Right renal cortex interstitium (tissue), 3 donors: ENCODE data around the gene DVL1. TPM values are rescaled to one million over a fixed set of nuclear protein-coding genes. Genes with fewer than 3 reads are reported as not detected.
"Not testable (repeated sequence)": the region's sequence is repeated elsewhere in the genome, so short reads cannot be mapped to it uniquely, and the experiment has no call there.

Experiments used
- DNase-seq, 3 donors: peaks; one replicate each; pipeline ENCODE4 v3.0.0-alpha.2; 2013; ENCODE audit warnings: low read depth in 3 of 3, low spot score in 2 of 3
- polyA plus RNA-seq, 3 donors: library from polyadenylated mRNA; unstranded; fragments of 120-200 nt; gene quantifications; one replicate each; pipeline ENCODE4 v1.2.1, GENCODE V29; 2013; ENCODE audit not compliant: insufficient read length in 3 of 3

Gene DVL1
- polyA plus RNA-seq = 10 to 100 TPM; 21.5 to 27.5 (median 24.5) TPM

- no peak for DNase-seq
Measured at GRCh38 chr1:1349256-1350012, at the start of gene DVL1. Gene DVL1, minus strand, starts transcription at chr1:1349418. Its CDS starts 353 bp downstream, at chr1:1349065.

DNA sequence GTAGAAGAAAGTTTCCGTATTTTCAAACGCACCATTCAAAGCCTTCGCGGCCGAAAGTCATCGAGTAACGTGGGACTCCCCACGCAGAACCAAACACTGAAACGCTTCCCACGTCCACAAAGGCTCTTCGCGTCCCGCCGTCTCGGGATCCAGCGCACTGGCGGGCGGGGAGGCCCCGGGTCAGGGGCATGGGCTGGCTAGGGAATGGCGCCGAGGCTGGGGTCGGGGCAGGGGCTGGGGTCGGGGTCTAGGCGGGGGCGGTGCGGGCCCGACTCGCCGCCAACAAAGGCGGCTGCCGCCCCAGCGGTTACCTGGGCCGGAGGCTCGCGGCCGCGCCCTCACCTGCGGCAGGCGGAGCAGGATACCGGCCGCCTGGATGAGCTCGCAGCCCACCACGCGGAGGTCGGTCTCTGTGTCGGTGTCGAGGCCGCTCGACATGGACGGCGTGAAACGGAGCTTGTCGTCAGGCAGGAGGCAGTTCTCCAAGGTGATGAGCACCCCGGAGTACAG is 49.5 kb upstream of the DVL1 start:
- no peak for DNase-seq

DNA sequence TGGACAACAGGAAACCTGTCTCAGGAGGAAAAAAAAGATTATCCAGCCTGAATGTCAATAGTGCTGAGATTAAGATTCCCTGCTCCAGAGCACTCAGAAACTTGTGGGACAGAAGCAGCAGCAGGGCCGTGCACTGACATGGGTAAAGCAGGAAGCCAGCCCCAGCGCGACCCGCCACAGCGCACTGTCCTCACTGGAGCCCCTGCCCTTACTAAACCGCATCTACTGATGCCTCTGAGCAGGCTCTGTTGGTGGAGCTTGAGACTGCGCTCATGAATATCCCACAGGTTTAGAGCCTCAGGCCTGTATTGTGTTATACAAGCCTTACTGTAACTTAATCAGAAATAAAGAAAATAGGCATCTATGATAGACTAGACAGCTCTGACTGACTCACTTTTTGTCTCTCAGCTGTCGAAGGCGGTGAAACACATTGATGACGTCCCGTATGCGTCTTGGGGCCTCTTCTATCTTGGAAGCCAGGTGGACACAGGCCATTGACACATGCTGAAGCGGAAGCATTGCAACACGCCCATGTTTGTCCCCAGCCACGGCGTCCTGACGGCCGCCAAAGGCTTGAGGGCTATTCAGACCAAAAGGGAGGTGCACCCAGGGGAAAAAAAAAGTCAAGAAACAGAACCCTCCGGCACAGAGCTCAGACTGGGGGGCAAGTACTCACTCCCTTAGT is 48.8 kb upstream of the DVL1 start:
- DNase-seq = no peak

DNA sequence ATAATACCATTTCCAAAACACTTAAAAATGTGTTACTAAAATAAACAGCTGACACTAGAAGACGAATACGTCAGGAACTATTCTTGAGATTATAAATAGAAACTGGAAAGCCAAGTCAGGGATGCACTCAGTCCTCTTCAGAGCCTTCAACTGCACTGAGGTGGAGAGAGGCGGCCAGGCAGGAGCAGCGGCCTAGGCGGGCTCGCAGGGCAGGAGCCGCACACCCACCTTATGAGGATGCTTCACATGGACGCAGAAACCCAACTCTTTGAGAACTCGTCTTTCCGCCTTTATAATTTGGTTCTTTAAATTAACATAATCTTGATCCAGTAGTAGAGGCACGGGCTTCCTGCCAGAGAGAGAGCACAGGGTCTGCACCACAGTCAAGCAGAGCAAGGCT is 45.9 kb upstream of the DVL1 start:
- DNase-seq = no peak

GRCh38 chr1:1394116-1394515 is 44.9 kb upstream of the DVL1 start:
- DNase-seq = no peak

DNA sequence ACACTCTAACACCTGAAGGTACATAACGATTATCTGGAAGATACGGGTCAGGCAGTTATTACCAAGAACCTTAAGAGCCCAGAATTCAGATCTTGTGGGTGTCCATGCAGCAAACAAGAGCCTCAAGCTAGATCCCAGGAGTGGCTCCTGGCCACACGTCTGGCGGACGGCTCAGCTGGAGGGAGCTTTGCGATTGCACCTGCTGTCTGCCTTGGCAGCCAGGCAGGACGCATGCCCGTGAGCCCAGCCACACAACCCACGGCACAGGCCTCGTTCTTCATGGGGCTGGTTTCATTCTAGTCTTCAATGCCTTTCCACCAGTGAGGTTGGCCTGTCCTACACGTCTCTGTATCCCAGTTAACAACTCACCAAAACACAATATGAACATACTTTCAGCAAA is 44.2 kb upstream of the DVL1 start:
- no peak for DNase-seq

DNA sequence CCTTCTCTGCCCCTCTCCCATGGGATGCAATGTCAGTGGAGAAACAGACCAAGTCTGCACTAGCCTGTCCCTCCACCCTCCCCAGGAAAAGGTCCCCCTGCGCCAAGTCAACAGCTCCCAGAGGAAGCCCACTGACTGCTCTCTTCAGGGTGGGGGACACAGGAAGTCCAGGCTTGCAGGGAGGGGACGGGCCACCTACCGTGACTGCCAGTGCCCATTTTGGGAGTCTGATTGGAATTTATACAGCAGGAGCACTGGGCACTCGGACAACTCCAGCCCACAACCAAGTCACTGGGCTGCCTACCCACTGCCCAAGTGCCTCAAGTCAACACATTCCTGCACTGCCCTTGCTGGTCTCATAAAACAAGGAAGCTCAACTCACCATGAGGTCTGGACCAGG is 43.8 kb upstream of the DVL1 start:
- DNase-seq = no peak

DNA sequence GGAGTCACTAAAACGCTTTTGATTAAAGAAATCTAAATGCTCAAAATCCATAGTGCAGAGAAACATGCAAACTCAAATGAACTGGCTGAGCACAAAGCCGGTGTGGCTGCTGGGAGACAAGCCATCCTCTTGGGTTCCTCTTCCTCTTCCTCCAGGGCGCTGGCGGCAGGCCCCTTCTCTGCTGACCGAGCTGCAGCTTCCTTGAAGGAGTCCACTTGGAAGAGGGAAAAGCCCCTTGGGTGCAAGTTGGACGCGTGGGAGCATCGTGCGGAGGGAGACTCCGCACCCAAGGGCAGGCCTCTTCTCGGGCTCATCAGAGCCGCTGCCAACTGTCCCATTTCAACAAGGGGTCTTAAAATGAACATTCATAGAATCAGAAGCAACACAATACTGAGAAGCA is 42.0 kb upstream of the DVL1 start:
- no peak for DNase-seq

- DNase-seq = no peak
Measured at GRCh38 chr1:1390675-1391074, 41.5 kb upstream of the DVL1 start.

DNA sequence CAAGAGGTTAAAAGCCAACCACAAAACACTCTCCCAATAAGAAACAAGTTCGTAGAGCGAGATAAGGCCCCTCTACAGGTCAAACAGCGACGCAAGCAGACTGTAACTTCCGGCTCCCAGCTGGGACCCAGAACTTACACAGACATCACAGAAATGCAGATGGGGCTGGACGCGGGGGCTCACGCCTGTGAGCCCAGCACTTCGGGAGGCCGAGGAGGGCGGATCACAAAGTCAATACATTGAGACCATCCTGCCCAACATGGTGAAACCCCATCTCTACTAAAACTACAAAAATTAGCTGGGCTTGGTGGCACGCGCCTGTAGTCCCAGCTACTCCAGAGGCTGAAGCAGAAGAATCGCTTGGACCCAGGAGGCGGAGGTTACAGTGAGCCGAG is 38.9 kb upstream of the DVL1 start:
- DNase-seq = no peak

DNA sequence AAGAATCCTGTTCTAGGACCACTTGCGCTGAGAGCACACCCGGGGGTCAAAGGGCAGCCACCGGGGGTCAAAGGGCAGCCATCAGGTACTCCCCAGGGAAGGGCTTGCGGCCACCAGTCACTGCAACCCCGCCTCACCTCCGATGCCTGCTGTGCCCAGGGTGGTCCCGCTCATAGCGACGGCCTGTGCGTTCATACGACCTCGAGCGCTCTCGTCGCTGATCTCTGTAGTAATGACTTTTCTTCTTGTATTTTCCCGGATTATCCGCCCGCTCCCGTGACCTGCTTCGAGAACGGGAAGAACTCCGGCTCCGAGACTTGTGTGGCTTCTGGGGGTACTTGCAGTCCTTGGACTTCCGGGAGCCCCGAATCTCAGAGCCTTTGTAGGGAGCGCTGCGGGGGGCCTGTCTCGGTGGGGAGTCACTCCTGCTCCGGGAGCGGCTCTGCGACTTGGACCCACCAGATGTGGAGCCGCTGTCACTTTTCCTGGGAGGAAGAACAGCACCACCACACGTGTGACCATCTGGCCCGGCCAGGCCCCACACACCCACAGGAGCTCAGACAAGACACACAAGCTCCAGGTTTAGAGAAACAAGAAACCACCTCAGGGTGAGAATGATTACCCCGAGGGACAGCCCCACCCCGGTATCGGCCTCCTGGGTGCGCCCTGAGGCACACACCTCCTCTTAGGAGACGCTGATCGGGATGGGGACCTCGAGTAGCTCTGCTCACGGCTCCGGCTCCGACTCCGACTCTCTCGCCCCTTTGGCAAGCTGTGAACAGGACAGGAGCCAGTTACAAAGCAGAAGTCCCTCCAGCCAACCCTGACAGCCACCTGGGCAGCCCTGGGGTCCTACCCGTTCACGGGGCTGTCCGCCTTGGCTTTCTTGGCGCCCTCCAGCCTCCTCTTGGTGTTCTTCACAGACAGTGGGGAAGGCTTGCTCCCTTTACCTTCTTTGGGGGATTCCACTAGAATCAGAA is 38.2 kb upstream of the DVL1 start:
- no peak for DNase-seq

DNA sequence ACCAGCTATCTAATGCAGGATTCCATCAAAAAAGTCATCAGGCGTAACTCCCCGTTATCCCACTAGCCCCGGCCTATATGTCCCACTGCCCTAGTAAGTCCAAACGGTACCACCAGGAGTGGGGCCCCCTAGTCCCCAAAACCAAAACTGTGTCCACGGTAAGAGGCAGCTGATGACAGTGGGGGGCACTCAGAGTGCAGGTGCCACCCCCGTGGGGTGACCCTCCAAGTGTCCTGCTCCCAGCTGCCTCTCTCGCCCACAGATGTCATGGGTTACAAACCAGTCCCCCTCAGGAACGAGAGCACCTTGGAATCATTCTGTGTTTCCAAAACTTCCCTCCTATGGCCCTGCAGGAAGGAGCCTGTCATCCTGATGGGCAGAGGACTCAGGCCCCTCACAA is 36.7 kb upstream of the DVL1 start:
- DNase-seq = no peak

DNA sequence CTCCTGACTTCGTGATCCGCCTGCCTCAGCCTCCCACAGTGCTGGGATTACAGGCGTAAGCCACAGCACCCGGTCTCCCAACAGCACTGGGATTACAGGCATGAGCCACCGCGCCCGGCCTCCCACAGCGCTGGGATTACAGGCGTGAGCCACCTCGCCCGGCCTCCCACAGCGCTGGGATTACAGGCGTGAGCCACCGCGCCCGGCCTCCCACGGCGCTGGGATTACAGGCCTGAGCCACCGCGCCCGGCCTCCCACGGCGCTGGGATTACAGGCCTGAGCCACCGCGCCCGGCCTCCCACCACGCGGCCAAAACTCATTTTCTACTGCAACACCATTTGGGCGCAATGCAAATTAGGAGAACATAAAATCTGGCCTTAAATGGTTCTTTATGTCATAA is 36.1 kb upstream of the DVL1 start:
- not testable (repeated sequence) for DNase-seq

- DNase-seq = no peak
Measured at GRCh38 chr1:1381294-1381693, 32.1 kb upstream of the DVL1 start.

DNA sequence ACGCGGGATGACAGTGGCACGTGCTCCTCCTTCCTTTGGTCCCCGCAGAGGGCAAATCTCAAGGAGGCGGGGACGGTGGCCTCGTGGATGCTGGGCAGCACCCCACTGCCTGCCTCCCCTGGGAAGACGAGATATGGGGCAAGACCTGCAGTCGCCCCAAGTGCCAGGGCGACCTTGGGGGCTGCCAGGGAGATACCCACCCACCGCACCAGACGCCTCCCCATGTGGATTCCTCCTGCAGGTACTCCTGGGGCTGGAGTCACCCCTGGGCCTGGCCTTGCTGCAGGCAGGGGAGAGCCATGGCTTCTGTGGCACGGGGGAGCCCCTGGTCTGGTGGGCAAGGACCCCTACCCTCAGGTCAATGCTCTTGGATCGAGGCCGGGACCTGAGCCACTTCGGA is 31.6 kb upstream of the DVL1 start:
- DNase-seq = no peak

DNA sequence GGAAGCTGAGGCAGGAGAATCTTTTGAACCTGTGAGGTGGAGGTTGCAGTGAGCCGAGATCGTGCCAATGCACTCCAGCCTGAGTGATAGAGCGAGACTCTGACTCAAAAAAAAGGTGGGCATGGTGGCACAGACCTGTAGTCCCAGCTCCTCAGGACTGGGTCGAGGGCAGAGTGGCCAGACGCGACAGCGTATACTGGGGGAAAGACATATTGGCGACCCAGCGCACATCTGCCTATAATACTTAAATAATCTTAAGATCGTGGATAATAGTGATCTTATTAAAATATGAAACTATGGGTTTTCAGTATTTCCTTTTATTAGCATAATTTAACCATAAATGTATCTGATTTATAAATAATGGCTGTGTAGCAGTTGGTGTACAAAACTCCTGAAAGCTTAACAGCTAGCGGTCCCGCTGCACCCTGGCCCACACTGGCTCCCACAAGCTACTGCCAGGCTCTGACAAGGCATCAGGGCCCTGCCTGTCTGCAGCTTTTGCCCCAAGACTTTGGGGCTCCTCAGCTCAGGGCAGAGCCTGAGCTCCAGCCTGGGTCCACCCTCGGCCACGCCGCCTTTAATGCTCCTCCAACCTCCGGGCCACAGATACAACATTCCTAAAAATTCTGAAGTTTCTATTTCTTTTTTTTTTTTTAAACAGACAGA is 28.5 kb upstream of the DVL1 start:
- DNase-seq = no peak

- DNase-seq = no peak
Measured at GRCh38 chr1:1376551-1377226, 27.5 kb upstream of the DVL1 start.

GRCh38 chr1:1374929-1375662 is 25.9 kb upstream of the DVL1 start, which contains the start of gene AURKAIP1:
Gene AURKAIP1, minus strand, starts transcription at chr1:1375207. Its CDS starts 451 bp downstream, at chr1:1374756.
- peak; percentile 98 to 100 (median 100) for DNase-seq

- no peak for DNase-seq
Measured at GRCh38 chr1:1374589-1374928, 25.3 kb upstream of the DVL1 start.
